Retinal pigment epithelial cell (primary cell): Measurements from ENCODE around the gene MIA3.

ENCODE experiments used
- DNase-seq: peaks from one replicate; pipeline ENCODE4 v3.0.0-alpha.2; 2010; ENCODE audit warnings: low read depth
- H3K4me3 ChIP-seq: 2 replicates; pipeline ENCODE4 v1.5.1; 2011; ENCODE audit warnings: mild to moderate bottlenecking, low read length, control low read depth, moderate library complexity
- CTCF ChIP-seq: conservative IDR thresholded peaks from 2 replicates; pipeline ENCODE4 v1.5.1; 2011; ENCODE audit warnings: low read depth, low read length, control low read depth, inconsistent platforms

MIA3 gene

DNA sequence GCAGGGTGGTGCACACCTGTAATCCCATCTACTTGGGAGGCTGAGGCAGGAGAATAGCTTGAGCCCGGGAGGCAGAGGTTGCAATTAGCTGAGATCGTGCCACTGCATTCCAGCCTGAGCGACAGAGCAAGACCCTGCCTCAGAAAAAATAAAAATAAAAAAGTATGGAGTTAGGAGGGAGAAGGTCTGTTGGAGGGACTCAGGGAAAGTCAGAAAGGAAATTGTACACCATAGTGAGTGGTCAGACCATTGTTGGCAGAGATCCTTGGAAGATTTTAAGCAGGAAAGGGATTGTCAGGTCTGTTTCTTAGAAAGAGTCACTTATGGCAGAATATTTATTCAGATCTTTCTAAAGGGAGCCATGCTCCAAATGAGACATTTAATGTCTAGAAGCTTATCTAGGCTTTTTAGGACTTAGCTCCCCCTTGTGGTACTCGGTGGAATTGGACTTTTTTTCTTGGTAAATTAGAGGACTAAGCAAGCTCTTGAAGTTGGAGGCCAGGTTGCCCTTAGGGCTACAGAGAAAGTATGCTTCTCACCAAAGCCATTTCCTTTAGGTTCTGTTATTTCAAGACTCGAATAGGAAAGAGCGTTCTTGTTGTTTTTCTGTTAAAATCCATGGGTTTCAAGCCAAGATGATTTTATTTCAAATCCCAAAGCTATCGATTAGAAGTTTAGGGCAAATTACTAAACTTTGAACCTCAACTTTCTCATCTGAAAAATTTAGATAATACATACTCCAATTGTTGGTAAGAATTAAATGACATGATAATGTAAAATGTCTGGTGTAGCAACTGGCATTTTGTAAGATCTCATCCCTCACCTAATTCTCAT is 16.5 kb downstream of the MIA3 start:
- TF ChIP-seq CTCF = peak; percentile 86

DNA sequence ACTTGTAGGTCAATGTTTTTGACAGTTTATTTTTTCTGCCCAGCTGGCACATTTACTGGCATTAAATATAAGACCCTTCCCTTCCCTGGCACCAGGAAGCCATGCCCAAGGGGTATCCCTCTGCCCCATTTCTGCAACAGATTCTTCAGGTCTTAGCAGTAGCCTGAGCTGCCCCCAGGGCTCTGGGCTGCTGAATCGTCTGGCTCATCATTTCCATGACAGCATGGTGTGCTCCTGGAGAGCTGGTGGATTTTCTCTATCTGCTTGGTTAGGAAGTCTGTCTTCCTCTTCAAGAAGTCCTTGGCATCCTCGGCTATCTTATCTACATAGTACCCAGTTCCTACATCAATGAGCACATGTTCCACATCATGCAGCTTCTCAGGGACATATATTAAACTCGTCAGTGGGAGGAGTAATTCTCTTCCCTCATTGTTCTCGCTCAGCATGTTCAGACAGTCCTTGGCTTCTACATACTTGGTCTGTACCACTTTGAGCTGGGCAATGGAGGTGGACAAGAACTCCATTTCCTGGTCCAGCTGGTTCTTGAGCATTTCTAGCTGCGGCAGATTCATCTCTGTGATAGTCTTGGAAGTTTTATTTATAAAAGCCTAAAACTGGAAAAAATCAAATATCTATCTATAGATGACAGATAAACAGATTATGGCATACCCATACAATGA is 23.5 kb downstream of the MIA3 start:
- no peak for TF ChIP-seq CTCF
- no peak overlapping the region for H3K4me3 ChIP-seq

More for the DNA sequence above, 16.5 kb downstream of the MIA3 start:
- DNase-seq = peak; percentile 55
- no peak overlapping the region for H3K4me3 ChIP-seq

DNA sequence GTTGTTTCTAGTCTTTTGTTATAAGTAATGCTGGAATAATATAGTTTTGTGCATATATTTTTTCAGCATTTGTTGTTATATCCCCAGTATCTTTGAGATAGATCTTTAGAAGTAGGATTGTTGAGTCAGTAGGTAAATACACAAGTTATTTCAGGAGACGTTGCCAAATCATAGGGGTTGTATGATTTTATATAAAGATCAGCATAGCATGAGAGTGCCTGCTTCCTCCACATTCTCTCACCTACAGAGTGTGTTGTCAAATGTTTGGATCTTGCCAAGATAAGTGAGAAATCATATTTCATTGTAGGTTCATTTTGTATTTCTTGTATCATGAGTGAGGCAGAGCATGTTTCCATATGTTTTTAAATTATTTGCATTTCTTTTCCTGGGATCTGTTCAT is 24.6 kb downstream of the MIA3 start:
- no peak for TF ChIP-seq CTCF
- DNase-seq = no peak
- H3K4me3 ChIP-seq = no peak overlapping the region

More for the DNA sequence above, 23.5 kb downstream of the MIA3 start:
- DNase-seq = no peak

- H3K4me3 ChIP-seq = peak overlapping the region; percentile 85
- no peak for TF ChIP-seq CTCF
- no peak for DNase-seq
Observed at GRCh38 chr1:222643606-222643937, 25.7 kb downstream of the MIA3 start.

DNA sequence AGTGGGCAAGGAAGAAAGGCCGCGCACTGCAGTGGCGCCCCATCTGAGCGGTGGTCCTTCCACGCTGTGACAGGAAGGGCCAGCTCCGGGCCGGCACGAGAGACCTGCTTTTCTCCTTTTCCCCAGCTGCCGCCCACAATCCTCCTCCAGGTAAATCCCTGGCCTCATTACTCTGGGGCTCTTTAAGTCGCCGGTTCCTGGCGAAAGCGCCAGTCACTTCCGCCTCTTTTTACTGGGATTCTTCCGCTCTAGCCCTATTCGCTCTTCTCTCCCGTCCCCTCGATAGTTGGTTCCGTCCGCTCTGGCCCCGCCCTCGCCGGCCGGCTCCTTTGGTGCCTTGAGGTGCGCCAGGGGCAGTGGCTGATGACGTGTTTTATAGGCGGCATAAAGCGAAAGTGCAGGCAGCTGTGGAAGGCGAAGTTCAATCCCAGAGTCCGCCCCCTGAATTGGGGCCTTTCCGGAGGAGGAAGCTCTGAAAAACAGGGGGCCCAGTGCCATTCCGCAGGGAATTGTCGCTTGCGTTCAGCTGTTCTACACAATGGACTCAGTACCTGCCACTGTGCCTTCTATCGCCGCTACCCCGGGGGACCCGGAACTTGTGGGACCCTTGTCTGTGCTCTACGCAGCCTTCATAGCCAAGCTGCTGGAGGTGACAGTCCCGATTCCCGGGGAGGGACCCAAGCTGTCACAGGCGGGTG is 26.2 kb downstream of the MIA3 start:
- TF ChIP-seq CTCF = no peak
- peak overlapping the region; percentile 85 for H3K4me3 ChIP-seq
- DNase-seq = peak; percentile 97

DNA sequence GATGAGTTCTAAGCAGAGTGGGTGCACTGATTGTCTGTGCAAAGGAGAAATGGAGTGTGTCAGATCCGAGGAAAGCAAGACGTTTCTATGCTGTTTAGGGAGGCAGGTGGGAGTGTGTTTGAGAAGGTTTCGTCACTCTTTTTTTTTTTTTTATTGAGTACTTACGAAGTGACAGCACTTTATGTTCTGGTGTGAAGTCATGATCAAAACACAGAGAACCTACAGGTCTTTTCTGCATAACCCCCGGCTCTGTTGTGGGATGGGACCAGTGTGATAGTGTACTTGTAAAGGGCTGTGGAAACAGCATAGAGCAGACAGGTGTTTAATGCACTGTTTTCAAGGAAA is 26.7 kb downstream of the MIA3 start:
- TF ChIP-seq CTCF = no peak
- no peak for DNase-seq
- peak overlapping the region; percentile 85 for H3K4me3 ChIP-seq
